GM18867 (cell line): ENCODE results near the gene F11R.
"Not testable (repeated sequence)": the region's sequence is repeated elsewhere in the genome, so short reads cannot be mapped to it uniquely, and the experiment has no call there.

Source experiments
- ATAC-seq: cut with Tn5 transposase; IDR thresholded peaks from one replicate; pipeline ENCODE4 v1.9.1; 2021; ENCODE audit warnings: mild to moderate bottlenecking, moderate library complexity; ENCODE audit not compliant: unreplicated experiment

F11R gene

GRCh38 chr1:161016683-161017082, 4.3 kb downstream of the F11R start:
- ATAC-seq, result not testable (repeated sequence)

DNA sequence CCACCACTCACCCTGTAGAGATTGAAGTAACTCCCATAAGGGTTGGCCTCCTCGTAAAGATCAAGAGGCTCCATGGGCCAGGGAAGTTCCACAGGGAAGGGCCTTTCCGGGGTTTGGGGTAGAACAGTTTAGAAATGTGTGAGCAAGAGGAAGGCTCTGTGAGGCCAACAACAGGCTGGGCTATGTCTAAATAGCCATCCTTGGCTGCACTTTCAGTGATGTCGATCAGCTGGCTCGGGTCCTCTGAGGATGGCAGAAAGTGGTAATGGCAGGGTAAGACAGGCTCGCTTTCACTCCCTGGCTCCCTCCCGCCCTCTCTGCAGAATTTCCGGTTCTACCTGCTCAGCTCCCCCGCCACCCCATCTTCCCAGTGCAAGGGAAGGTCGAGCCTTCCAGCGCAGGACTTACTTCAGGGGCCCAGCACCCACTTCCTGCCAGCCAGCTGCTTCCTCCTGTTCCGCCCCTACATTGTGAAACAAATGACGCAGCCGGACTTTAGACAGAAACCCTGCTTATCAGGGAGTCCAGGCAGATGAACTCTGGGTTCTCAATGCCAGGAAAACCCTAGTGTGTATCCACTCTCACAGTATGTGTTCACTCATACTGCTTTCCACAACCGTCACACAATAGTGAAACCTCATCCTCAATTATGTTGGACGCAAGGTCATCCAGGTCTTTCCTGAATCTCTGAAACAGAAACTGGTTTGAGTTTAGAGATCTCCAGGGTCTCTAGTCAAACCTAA, 7.3 kb downstream of the F11R start:
- ATAC-seq, result peak; percentile 86

DNA sequence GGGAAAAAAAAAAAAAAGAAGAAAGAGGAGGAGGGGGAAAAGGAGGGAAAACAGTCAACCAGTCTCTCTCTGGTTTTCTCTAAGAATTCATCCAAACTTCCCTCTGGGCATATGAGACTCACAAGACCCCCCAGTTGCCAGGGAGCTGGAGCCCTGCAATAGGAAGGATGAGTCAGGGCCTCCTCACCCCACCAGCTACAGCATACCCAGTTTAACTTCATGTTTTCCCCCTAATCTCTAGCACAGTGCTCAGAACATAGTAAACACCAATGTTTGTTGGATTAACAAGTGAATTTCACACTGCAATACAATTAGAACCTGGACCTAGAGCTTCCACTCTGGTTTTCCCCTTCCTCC, 7.8 kb downstream of the F11R start:
- ATAC-seq, result no peak

DNA sequence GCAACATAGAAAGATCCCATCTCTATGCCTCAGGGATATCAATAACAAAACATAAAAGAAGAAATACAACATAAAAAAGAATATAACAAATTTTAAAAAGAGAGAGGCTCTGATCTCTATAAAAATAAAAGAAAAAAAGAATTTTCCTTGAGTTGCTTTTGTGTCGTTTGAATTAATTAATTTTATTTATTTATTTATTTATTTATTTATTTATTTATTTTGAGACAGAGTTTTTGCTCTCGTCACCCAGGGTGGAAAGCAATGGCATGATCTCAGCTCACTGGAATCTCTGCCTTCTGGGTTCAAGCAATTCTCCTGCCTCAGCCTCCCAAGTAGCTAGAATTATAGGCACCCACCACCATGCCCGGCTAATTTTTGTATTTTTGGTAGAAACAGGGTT, 8.5 kb downstream of the F11R start:
- no peak for ATAC-seq

GRCh38 chr1:161009602-161010211, 11.2 kb downstream of the F11R start:
- ATAC-seq, result no peak

GRCh38 chr1:161008869-161009510, 12.0 kb downstream of the F11R start:
- no peak for ATAC-seq

DNA sequence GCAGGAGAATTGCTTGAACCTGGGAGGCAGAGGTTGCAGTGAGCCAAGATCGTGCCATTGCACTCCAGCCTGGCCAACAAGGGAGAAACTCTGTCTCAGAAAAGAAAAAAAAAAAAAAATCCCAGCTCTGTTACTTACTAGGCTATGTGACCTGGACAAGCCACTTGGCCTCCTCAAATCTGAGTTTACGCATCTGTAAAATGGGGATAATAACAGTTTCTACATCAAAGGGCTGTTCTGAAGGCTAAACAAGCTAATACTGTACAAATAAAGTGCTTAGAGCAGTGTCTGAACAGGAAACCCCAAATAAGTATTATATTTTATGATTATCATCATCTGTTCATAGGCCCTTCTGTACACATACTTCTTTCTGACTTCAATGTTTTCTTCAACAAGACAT, 13.6 kb downstream of the F11R start:
- no peak for ATAC-seq

- no peak for ATAC-seq
Measured at GRCh38 chr1:161006563-161006962, 14.4 kb downstream of the F11R start.

GRCh38 chr1:161001525-161001924, 19.4 kb downstream of the F11R start:
- ATAC-seq, result no peak

- ATAC-seq, result no peak
Measured at GRCh38 chr1:161000736-161001480, 20.0 kb downstream of the F11R start.

DNA sequence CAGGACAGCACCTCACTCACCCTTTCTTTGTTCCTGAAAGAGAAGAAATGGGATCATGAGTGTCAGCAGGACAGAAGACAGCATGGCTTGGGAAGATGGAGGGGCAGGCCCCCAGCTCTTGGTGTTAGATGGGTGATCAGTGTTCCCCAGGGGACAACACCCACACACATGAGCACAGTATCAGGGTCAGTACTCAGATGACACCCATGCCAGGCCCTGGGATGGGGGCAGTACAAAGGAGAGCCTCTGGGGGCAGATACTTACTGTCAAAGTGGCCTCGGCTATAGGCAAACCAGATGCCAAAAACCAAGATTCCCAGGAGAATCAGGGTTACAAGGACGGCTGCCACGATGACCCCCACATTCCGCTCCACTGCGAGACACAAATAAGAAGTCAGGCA, 21.6 kb downstream of the F11R start:
- ATAC-seq, result no peak

DNA sequence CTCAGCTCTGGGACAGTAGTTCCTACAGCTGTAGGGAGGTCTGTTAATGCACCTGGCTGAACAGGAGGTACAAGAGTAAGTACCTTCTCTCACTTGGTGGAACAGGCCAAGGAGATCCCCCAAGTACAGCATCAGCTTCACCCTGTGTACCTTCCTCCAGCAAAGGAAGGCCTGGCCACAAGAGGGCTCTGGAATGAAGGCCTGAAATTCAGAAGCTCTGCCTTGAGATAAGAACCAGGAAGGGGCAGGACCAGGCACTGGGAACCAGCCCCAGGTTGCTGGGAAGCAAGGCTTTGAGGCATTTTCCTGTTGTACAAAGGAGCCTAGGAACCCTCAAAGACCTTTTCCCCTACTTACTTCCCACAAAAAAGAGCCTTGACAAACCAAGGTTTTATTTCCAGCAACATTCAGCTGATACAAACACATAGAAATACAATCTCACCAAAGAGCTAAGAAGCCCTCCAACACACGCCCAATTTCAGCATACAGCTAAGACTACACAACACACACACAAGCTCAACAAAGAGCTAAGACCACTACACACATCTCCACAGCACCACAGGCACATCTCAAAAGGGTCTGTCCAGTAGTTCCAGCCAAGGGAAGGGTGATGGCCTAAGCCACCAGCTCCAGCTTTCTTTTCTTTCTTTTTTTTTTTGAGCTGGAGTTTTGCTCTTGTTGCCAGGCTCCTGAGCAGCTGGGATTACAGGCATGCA, 23.5 kb downstream of the F11R start:
- ATAC-seq, result no peak

GRCh38 chr1:160996178-160996577, 24.8 kb downstream of the F11R start:
- ATAC-seq, result no peak

- no peak for ATAC-seq
Measured at GRCh38 chr1:160993544-160994193, 27.3 kb downstream of the F11R start.

- not testable (repeated sequence) for ATAC-seq
Measured at GRCh38 chr1:160992036-160992435, 28.9 kb downstream of the F11R start.

GRCh38 chr1:160987359-160988050, 33.4 kb downstream of the F11R start:
- ATAC-seq, result no peak

- ATAC-seq, result no peak
Measured at GRCh38 chr1:160985723-160986122, 35.2 kb downstream of the F11R start.

DNA sequence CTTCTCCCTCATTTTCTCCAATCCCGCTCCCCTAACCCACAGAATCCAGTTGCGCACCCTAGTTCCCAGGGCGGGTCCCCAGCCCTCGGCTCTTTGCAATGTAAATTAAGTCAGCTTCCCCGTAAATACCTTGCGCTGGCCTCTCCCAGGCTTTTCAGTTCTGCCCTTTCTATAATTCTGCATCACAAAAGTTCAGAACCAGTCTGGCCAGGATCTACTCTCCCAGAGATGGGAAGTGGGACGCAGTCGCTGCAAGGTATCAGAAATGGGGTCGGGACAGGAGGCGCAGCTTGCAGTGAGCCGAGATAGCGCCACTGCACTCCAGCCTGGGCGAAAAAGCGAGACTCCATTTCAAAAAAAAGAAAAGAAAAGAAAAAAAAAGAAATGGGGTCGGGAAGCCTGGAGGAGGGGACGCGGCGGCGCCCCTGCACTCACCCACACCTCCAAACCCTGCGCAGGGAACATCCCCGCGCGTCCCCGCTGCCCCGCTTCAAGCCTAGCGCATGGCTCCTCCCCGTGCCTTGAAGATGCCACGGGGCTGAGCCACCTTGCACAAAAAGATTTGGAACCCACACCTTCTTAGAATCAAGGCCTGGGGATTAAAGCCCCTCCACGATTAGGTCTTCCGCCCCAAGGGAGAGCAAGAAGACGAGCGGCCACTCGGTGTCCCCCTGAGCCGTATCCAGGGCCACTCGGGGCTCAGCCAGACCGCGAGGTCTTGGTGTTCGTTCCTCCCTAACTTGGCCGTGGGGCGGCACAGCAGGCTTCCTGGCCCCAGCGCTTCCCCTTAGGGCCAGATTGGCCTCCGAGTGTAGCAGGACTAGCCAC, 39.2 kb downstream of the F11R start:
- ATAC-seq, result no peak

DNA sequence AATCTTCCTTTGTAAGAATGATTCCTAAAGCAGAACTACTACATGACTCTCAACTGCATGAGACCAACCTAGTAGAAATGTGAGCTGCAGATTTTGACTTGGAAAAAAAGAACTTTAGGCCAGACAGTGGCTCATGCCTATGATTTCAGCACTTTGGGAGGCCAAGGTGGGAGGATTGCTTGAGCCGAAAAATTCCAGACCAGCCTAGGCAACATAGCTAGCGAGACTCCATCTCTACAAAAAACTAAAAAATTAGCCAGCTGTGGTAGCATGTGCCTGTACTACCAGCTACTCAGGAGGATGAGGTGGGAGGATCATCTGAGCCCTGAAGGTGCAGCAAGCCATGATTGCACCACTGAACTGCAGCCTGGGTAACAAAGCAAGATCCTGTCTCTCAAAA, 41.7 kb downstream of the F11R start:
- ATAC-seq, result no peak
